ENCODE data around the gene ADAMTS12. TPM values are rescaled to one million over a fixed set of nuclear protein-coding genes. Genes with fewer than 3 reads are reported as not detected.

Gene ADAMTS12
- total RNA-seq, 1 donor from 2014 or later = 3.2 TPM

DNA sequence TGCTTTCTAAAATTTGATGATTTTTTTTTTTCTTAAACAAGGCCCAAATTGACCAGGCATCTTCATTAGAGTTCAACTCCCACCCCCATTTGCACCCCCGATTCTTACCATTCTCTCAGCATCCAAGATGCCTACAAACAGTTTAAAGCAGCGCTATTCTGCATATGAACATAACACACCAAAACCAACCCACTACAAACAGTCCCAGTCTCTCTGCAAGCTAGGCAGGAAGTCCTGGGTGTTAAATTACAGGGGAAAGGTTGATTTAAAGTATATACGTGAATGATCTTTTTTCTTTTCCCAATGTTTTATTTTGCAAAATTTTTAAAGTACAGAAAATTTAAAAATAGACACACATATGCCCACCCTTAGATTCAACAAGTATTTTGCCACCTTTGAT is 127.0 kb downstream of the ADAMTS12 start:
- no peak for DNase-seq (ENCODE audit: low read depth in 2 of 2)

DNA sequence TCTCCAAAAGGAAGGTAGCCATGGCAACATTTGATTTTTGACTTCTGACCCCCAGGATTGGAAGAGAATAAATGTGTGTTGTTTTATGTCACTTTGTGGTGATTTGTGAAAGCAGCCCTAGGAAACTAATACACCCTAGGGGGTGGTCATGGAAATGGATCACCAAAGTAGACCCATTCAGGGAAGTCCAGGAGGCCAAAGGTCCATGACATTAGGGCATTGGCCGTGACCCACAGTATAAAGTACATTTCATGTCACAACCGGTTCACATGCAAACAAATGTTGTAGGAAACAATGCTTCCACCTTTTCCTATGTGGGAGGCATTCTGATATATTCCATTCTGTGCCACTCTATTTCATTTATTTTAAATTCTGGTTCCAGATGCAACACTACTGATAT is 128.4 kb downstream of the ADAMTS12 start:
- no peak for DNase-seq (ENCODE audit: low read depth in 2 of 2)

DNA sequence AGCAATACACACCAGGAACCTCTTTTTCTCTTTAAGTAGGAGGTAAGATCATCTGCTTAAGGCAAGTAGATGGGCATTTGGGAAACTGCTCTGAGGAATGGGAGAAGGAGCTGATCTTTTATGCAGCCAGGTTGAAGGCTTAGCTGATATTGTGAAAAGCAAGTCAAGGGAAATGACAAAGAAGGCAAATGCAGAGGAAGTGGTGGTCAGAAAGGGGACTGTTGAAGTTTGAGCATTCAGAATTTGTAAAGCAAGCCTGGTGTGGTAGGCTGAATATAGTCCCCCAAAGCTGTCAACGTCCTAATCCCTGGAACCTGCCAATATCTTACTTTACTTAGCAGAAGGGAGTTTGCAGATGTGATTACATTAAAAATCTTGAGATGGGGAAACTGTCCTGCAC is 128.9 kb downstream of the ADAMTS12 start:
- no peak for DNase-seq (ENCODE audit: low read depth in 2 of 2)

DNA sequence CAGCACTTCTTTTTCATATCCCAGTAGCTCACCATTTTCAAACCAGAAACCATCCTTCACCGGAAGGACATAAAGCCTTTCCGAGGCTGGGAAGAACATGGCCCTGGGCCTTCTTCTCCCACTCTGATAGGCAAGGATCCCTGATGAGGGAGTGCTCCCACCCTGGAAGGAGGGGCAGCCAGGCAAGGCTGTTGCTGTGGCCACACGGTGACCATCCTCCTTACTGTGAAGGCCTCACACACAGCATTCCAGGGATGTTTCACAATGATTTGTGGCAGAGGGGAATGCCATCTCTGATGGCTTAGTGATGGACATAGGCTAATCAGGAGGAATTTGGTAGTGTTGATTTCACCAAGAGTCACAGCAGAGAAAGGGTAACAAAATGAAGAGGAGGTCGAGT is 130.7 kb downstream of the ADAMTS12 start:
- no peak for DNase-seq (ENCODE audit: low read depth in 2 of 2)

DNA sequence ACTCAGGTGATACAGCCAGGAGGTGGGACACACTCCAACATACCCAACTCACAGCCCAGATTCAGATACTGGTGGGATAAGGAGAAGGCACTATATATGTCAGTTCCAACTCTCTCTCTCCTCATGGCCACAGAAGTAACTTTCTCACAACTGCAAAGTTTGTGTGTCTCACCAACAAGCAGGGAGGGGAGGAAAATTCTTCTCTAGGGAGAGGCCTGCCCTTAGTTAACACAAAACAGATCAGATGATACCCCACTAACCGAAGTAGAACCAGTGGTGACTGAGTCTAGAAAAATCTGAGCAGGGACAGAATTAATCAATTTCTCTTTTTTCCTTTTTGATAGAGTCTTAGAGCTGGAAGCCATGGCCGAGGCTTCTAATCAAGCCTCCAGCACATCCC is 133.1 kb downstream of the ADAMTS12 start:
- no peak for DNase-seq (ENCODE audit: low read depth in 2 of 2)

DNA sequence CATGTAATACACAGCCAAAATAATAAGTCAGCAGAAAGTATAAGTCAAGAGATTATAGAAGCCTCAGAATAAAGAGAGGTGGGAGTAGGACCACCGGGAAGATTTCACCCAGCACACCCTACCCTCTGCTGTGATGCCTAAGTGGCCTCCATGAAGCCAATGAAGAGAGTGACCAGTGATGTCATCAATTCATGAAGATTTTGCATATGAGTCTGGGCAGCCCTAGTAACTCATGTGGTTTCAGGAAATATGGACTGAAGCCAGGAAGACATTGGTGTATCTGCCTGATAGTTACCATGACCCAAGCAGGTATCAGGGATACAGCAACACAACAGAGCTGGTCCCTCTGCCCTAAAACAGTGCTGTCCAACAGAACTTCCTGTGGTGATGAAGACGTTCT is 135.3 kb downstream of the ADAMTS12 start:
- no peak for DNase-seq (ENCODE audit: low read depth in 2 of 2)

DNA sequence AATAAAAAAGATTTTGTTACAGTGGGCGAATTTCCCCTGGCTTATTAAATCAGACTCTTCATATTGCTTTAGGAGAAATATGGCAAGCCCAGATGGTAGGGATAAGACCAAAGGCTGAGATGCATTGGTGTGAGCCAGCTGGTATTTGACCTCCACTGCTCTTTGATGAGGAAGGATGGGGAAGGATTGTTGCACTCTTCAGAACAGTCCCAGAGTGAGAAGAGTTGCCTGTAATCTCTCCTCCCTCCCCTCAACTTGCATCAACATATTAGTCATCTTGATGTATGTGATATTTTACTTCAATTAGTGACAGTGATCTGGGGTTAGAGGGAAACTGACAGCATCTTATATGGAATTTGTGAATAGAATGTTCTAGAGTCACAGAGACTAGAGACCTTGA is 136.6 kb downstream of the ADAMTS12 start:
- no peak for DNase-seq (ENCODE audit: low read depth in 2 of 2)

DNA sequence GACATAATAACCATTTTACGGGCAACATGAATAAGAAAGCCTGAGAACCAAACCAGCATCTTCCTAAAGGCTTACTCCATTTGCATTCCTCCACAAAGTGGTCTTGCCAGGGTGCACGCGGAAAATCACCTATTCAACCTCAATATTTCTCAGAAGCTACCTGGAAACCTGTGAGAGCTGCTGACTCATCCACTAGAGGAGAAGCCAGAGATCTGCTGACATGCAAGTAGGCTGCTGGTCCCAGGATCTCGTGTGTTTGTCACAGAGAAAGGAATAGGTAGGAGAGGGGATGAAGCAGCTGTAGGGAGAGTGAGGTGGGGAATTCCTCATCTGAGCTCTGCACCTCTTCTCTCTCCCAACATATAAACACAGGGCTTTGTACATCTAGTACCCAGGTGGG is 138.1 kb downstream of the ADAMTS12 start:
- no peak for DNase-seq (ENCODE audit: low read depth in 2 of 2)

DNA sequence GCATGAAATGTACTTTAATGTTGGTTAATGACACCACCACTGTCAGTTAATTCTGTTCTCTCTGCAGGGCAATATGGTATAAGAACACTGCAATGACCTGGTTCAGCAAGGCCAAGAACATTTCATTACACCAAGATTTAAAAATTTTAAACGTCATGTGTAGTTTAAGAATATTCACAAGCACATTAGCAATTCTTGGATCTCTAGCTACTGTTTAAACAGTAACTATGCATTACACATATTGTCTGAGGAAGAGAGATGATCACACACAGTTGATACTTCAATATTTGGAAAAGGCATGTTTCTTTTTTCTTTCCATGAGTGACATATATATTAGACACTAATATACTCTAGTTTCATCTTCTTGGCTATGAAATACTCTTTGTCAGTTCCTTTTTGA is 143.0 kb downstream of the ADAMTS12 start:
- no peak for DNase-seq (ENCODE audit: low read depth in 2 of 2)

DNA sequence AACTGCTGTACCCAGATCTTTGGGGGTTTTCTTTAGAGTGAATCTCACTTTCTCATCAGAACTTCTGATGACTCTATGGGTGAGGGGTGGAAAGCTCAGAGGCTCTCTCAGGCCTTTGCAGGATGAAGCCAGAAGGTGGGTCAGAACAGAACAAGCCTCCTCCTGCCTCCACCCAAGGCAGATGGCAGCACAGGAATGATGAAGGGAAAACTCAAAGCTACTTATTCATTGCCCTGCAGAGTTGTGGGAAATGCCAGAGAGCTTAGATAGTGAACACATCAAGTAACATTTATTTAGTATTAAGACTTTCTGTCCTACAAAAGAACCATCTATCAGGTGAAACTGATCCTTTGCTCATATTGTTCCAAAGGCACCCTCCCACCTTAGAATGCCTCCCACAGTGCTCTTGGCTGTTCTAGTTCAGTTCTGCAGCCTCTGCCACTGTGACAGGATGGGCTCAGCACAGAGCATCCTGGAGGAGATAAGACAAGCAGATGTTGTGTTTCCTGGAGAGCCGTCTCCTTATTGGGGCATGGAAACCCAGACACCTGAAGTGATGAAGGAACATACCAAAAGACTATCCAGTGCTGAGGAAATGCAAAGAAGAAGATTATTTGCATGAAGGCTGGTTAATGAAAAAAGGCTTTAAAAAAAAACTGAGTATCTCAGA is 146.6 kb downstream of the ADAMTS12 start:
- no peak for DNase-seq (ENCODE audit: low read depth in 2 of 2)

DNA sequence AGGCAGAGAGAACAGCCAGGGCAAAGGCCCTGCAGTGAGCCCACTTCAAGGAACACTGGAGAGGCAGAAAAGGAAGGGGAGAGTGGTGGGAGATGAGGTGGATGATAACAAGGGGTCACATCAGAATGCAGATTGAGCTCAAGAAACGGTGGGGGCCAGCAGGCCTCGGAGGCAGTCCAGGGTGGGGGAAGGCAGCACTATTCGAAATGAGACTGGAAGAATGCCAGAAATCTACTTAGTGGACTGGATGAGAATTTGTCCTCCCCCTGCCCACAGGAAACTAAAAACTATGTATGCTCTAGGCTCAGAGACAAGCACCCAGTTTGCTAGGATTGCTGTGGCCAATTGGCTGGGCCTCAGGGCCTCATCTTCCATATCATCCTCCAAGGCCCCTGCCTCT is 148.7 kb downstream of the ADAMTS12 start:
- DNase-seq (ENCODE audit: low read depth in 2 of 2) = no peak

DNA sequence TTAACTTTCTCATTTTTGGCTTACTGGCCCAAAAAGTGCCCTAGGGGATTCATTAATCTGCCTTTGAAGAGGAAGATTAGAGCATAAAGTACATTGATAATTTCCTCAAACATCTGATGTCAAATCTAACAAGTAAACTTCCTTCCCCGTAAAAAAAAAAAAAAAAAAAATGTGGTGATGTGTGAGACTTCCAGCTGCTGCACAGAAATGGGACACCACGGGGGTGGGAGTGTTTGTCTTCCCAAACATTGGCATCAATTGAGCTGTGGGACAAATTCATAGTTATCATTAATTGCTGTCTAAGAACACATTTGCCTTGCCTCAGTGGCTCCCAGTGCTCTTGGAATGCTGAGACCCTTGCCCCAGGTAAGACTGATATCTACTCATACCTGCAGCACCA is 149.6 kb downstream of the ADAMTS12 start:
- no peak for DNase-seq (ENCODE audit: low read depth in 2 of 2)

DNA sequence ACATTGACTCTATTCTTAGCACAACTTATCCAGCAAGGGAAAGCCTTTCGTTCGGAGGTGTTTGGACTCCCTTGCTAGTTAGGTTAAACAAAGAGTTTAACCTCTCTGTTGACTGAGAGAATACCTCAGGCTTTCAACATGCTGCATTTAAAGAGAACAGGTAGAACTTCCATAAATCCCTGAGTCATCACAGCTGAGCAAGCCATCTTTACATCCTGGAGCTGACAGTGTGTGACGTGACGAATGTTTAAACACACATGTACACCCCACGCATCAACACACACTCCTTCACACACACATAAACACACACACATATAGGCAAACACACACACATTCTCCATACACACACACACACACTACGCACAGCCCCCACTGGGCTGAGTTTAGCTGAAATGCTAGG is 152.8 kb downstream of the ADAMTS12 start:
- DNase-seq (ENCODE audit: low read depth in 2 of 2) = no peak

DNA sequence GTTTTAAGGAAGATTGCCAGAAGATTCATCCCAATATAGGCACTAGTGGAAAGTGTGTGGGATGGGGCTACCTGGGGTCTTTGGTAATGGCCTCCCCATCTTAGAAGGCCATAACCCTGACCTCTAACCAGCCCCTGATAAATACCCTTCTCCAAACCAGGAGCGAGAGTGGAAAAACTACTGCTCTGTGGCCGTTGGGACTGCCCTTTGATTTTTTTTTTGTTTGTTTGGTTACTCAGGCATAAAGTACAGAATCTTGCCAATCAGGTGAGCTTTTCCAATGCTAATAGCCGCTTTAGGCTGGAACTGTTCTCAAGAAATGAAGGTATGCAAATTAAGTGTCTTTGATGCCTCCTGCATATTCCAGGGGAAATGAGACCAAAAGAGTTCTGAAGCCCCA is 153.7 kb downstream of the ADAMTS12 start:
- DNase-seq (ENCODE audit: low read depth in 2 of 2) = no peak

DNA sequence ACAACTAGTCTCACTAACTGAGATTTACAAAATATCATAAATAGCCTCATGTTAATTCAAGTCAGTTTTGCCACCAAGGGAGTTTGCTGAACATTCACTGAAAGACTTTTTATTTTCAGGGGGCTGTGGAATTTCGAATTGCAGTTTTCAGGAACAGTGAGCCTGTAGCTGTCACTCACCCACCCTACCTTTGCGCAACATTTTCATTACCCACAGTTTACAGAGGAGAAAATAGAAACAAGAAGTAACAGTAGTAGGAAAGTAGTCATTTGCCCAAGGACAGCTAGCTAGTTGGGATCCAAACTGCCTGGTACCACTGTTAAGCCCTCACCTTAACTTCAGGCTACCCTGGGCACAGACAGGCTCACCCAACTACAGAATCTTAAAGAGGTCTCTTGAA is 154.1 kb downstream of the ADAMTS12 start:
- DNase-seq (ENCODE audit: low read depth in 2 of 2) = no peak

DNA sequence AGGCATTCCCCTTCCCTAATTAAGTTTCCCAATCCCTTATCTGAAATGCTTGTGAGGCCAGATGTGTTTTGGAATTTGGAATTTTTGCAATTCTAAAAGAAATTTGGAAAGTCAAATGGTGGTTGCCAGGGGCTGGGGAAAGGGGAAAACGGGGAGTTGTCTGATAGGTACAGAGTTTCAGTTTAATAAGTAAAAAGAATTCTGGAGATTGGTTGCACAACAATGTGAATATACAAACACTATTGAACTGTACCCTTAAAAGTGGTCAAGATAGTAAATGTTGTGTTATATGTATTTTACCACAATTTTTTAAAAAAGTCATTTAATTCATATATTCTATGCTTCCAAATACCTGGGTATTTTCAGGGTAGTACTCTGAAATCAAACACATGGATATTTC is 154.5 kb downstream of the ADAMTS12 start:
- DNase-seq (ENCODE audit: low read depth in 2 of 2) = no peak

DNA sequence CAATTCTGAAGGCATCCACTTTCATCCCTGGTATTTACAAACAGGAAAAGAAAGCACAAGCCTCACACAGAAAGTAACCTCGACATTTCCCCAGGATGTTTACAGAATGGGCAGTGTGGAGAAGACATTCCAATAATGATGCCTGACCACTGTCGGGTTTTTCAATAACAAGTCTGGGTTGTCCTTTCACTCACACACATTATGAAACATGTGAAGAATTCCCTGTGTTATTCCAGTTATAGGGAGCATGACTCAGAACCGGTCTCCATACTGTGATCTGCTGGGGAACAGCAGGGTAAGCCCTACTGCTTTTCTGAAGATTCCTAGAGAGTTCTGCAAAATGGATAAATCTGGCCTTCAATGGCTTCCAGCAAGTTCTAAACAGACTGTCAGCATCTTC is 155.3 kb downstream of the ADAMTS12 start:
- DNase-seq (ENCODE audit: low read depth in 2 of 2) = peak in 1 of 2 donors; percentile 80

DNA sequence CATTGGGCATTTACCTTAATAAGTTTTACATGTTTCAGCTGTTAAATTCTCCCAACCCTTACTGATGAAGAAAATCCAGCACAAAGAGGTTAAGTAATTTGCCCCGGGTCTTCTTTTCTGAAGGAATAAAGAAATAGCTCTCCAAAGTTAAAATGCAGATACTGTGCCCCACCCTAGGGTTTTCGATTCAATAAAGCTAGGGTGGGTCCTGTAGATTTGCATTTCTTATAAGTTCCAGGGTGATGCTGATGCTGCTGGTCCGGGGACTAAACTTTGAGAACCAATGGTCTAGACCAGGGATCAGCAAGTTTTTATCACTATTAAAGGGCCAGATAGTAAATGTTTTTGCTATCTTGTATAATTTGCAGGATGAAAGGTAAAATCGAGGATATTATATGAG is 156.7 kb downstream of the ADAMTS12 start:
- no peak for DNase-seq (ENCODE audit: low read depth in 2 of 2)

DNA sequence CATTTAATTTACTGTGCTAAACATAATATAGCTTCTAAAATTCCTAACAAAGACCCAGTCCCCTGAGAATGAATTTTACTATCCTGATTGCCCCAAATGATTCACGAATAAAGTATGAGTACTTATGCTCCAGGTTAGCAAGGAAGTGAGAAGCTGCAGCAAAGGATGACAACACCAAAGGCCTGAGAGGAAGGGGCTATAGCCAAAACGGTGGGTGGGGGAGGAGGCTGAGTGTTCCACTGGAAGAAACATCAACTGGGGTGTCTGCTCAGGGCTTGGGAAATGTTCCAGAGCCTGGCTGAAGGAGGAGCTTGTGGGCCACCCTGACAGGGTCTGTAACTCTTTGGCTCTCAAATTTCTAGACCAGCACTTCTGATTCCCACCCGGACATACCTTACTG is 157.3 kb downstream of the ADAMTS12 start:
- DNase-seq (ENCODE audit: low read depth in 2 of 2) = no peak

DNA sequence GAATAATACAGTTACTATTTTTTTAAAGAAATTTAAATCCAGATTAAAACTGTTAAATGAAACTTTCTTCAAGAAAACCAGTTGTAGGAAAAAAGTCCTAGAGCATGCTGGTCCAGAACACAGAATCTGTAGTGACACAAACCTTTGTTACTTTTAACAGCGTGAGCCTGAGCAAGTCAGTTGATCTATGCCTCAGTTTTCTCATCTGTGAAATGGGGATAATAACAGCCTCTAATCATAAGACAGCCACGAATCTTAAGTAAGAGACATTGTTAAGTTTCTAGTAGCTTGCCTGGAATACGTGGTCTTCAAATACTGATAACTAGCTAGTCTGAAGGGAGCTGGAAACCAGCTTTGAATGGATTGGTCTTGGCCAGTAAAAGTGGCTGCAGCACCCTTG is 158.6 kb downstream of the ADAMTS12 start:
- DNase-seq (ENCODE audit: low read depth in 2 of 2) = no peak

DNA sequence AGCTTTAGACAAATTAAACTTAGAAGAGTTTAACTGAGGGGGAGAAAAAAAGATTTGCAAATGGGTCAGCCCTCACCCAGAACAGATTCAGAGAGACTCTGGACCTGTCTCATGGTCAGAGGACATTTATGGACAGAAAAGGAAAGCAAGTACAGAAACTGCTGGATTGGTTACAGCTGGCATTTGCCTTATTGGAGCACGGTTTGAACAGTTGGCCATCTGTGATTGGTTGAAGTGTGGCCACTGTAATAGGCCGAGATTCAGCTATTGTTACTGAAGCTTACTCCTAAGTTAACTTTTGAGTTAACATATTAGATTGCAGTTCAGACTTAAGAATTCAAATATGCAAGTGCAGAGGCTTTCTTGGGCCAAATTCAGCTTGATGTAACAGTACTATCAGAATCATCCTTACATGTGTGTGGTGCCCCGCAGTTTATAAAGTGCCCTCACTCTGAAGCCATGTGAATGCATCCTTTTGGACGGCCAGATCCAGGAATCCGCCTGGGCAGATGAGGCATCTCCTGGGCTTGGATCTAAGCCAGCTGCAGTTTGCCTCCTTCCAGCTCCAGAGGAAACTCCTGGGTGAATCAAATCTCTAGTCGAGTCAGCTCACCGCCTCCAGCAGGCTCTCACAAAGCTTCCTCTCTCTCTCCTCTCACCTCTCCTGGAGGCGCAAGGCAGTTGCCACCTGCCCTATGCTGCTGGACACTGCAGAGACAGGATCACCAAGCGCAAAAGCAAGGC is 165.2 kb downstream of the ADAMTS12 start:
- DNase-seq (ENCODE audit: low read depth in 2 of 2) = no peak

DNA sequence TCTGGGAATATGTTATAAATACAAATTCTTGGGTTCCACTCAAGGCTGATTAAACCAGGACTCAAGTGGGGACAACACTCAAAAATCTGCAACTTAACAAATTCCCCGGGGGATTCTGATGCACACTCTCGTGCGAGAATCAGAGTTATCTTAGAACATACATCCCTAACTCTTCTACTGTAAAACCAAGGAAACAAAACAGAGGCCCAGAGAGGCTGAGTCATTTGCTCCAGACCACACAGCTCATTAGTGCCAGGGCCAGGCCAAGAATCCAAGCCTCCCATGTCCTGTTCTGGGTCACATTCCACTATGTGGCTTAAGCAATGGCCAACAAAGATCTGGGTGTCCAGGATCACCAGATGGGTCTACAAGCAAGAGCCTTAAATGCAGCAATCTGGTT is 166.0 kb downstream of the ADAMTS12 start:
- DNase-seq (ENCODE audit: low read depth in 2 of 2) = no peak

DNA sequence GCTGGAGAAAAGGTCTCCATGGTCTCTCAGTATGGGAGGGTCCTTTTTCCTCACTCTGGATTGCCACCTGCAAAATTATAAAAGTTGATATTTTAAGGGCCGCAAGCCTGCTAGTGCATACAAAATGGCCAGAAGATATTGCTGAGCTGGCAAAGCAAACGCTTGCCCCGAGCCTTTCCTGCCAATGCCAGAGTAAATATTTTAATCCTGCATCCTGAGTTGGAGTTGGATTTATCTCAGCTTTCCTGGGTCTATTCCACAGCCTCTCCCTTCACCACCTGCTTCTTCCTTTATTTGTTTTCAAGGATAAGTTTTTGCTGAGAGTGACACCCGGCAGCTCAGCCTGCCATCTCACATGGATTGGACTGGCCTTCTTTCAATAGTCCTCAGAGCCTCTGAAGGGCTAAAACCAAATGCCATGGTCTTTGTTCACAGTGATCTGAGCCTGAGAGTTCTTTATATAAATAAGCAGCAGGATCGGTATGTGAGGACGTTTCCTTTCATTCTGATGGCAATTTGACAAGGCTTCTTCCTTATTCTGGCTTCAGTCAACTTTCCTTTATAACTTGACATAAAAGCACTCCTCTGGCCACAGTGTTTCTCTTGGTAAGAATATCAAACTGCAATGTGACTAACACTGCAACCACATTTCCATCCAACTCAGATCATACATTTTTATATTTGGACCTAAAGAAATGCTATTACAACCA is 170.1 kb downstream of the ADAMTS12 start:
- no peak for DNase-seq (ENCODE audit: low read depth in 2 of 2)

Measured in lung microvascular endothelial cell (primary cell).